Urinary bladder (tissue), 4 donors: ENCODE measurements around the gene SH2D4B. TPM values are rescaled to one million over a fixed set of nuclear protein-coding genes. Genes with fewer than 3 reads are reported as not detected.

ENCODE experiments used
- DNase-seq: peaks from one replicate; pipeline ENCODE4 v3.0.0-alpha.2; 2015; ENCODE audit errors: extremely low spot score
- H3K27ac ChIP-seq: one replicate; pipeline ENCODE4 v1.5.1; 2013; ENCODE audit warnings: low read depth, mild to moderate bottlenecking, moderate library complexity
- H3K36me3 ChIP-seq: one replicate; pipeline ENCODE4 v1.6.1; 2013; ENCODE audit warnings: mild to moderate bottlenecking, moderate library complexity; ENCODE audit not compliant: insufficient read depth
- H3K4me1 ChIP-seq: one replicate; pipeline ENCODE4 v1.6.1; 2013; ENCODE audit warnings: mild to moderate bottlenecking, moderate library complexity; ENCODE audit not compliant: insufficient read depth
- H3K4me3 ChIP-seq: one replicate; pipeline ENCODE4 v1.5.1; 2013; ENCODE audit warnings: low read depth, low read length
- WGBS: extraction: QIAGEN DNeasy Blood & Tissue Kit; methylation state at CpG from one replicate; pipeline ENCODE4 v1.1.7; 2013; 5-methylcytosine and 5-hydroxymethylcytosine counted together
- polyA plus RNA-seq: library from polyadenylated mRNA; stranded (reverse); fragments of 200-250 nt; gene quantifications from one replicate; pipeline ENCODE4 v1.2.3, GENCODE V29; 2013
- total RNA-seq: library from RNA; depleted of rRNA; stranded (reverse); fragments of >200 nt; gene quantifications from one replicate; pipeline ENCODE4 v1.2.3, GENCODE V29; 2014
- donor health status: healthy with polysubstance abuse.
- donor health status: healthy.

Gene SH2D4B
- total and polyA plus RNA-seq, 2 donors: 0.16 TPM; not detected in 1

DNA sequence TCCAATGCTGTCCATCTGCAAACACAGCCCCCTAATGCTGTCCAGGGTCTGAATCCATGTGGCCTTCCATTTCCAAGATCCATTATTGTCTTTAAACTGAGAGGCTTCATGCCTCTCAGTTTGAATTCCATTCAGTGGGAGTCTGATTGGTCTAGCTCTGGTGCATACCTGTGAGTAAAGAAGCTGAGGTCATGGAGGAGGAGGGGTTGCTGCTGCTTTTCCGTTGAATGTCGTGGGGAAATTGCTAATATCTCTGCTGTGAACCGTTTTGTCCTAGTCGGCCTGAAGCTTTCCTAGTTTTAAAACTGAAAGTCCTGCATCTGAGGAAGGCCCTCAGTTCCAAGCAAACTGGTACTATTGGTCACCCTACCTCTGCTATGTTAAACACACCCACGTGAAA lies 17.7 kb downstream of the SH2D4B start:
- H3K27ac ChIP-seq: no peak overlapping the region
- no peaks in the 10 kb centered on the region for H3K36me3 ChIP-seq
- 70% methylated on average over 5 of the region's 5 CpGs for WGBS
- no peak overlapping the region for H3K4me3 ChIP-seq
- no peaks in the 10 kb centered on the region for H3K4me1 ChIP-seq
- no peak for DNase-seq

DNA sequence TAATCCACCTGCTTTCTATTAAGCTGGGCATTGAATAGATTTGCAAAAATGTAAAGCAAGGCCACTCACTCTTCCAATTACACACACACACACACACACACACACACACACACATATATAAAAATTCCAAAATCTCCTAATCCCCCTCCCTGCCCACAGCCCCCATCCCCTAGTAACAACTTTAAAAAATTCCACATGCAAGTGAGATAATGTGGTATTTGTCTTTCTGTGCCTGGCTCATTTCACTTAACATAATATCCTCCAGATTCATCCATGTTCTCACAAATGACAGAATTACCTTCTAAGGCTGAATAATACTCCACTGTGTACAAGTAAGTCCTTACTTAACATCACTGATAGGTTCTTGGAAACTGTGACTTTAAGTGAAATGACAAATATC lies 24.2 kb downstream of the SH2D4B start:
- Histone ChIP-seq H3K4me3 (no peak overlapping the region), H3K4me1 (no peaks in the 10 kb centered on the region), H3K27ac (no peak overlapping the region), H3K36me3 (no peaks in the 10 kb centered on the region)
- no peak for DNase-seq

DNA sequence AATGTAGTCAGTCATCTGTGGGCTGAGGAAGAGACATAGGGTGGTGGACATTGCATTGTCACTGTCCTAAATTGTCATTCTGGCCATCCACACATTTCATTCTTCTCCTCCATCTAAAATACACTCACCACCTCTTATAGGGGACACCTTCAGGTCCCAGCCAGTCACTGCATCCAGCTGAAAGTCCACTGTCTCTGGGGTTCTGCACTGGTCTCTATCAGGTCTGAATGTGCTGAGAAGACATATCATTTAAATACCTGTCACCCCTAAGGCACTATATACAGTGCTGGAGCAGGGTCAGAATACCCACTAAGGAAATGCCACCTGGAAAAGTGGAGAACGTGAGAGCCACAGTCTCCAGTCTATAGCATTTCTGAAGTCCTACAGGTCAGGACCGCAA lies 29.6 kb downstream of the SH2D4B start:
- Histone ChIP-seq H3K36me3 (no peaks in the 10 kb centered on the region), H3K27ac (no peak overlapping the region), H3K4me1 (no peaks in the 10 kb centered on the region), H3K4me3 (no peak overlapping the region)
- 84% methylated on average over 2 of the region's 2 CpGs for WGBS
- no peak for DNase-seq

DNA sequence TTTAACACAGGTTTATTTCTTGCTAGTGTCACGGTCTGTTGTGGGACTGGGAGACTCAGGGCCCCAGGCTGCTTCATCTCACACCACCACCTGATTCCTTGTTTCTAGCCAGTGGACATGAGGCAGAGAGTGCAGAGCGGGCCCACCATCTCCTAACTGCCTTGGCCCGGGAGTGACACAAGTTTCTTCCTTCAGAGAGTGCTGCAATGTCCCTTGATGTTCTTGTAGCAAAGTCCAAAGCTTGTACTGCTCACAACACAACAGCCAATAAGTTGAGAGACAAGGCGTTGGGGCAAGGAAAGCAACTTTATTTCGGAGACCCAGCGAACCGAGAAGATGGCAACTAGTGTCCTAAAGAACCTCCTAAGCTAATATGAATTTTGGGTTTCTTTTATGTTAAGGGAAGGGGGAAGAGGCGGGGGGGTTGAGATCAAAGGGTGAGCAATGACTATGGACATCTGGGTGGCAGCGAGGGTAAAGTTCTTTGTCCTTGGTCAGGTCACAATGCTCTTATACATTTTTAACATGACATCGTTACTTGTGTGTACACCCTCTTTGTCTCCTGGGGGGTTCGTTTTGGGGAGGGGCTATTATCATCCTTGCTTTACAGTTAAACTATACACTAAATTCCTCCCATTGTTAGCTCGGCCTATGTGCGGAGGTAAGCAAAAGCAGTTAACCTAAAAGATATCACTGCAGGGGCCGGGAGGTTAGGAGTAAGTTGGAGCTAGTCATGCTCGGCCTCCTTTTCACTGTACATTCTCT lies 31.6 kb downstream of the SH2D4B start:
- H3K27ac ChIP-seq: no peak overlapping the region
- H3K36me3 ChIP-seq: no peaks in the 10 kb centered on the region
- DNase-seq: no peak
- H3K4me1 ChIP-seq: no peaks in the 10 kb centered on the region
- no peak overlapping the region for H3K4me3 ChIP-seq
- 88% methylated on average over 15 of the region's 15 CpGs for WGBS

DNA sequence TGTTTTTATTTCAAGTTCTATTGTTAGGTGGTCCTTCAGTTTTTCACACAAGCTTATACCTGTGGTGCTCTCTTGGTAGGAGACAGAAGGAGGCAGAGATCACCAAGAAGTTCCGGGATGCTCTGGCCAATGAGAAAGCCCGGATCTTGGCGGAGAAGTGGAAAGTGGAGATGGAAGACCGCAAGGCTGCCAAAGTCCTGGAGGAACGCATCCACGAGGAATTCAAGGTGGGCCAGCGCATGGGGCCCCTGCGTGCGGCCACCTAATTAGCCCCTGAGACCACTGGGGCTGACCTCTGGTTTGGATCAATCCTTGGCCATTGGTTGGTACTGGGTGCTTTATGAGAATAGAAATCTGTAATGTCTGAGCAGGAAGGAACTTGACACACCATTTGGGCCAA lies 33.6 kb downstream of the SH2D4B start:
- 94% methylated on average over 9 of the region's 9 CpGs for WGBS
- Histone ChIP-seq H3K4me3 (no peak overlapping the region), H3K36me3 (no peaks in the 10 kb centered on the region), H3K4me1 (no peaks in the 10 kb centered on the region), H3K27ac (no peak overlapping the region)
- no peak for DNase-seq

DNA sequence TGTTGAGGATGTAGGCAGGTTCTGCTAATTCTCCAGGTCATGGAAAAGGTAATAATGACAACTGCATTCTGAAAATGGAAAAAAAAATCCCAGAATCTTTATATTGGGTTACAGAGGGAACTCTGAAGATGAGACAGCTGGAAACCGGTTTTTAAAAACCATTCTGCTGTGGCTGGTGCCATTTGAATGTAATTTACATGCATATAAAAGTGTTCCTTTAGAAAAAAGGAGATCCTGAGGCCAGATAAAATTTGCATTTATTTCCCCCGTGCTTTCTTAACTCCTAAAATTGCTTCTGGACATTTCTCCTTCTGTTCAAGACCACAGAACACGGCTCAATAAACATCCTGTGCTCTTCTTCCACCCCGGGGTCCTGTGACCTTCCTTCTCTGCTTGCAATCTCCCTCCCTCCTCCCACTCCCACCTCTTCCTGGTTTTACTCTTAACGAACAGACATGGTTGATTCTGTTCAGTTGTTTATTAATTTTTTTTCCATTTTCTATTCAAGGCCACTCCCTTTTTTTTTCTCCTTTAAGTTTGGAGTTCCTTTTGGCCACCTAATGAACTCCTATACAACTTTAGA lies 41.6 kb downstream of the SH2D4B start:
- DNase-seq: peak; percentile 23
- H3K4me1 ChIP-seq: no peaks in the 10 kb centered on the region
- H3K27ac ChIP-seq: no peak overlapping the region
- no peak overlapping the region for H3K4me3 ChIP-seq
- 37% methylated on average over 5 of the region's 5 CpGs for WGBS
- H3K36me3 ChIP-seq: no peaks in the 10 kb centered on the region

DNA sequence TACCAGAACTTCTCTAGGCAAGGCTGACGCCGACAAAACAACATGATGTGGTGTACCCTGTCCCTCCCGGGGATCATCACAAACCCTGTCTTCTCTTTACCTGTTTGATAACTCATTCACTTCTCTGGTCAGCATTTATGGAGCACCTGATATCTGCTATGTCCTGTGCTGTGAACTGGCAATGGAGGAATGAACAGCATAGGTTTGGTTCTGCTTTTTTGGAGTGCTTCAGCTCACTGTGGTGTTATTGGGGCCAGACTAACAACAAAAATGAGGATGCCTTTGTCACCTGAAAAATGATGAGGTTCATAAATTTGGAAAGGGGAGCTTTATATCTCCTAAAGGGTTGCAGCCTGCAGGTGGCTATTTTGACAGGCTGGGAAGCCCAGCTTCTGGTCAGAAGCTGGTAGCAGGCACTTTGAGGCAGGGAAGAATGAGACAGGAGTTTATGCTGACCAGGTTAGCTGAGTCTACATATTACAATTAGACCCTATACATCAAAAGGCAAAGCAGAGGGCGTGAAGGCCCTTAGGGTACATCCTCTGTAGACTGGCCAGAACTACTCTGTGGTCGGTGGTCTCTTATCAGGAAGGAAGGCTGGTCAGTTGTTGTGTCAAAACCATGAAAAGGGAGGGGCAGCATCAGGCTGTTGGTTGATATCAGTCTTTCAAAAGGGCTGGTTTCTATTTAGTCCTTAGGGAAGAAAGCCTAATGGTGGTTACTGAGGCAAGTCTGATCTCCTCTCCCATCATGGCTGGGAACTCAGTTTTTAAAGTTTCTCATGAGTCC lies 42.3 kb downstream of the SH2D4B start:
- no peaks in the 10 kb centered on the region for H3K4me1 ChIP-seq
- DNase-seq: no peak

DNA sequence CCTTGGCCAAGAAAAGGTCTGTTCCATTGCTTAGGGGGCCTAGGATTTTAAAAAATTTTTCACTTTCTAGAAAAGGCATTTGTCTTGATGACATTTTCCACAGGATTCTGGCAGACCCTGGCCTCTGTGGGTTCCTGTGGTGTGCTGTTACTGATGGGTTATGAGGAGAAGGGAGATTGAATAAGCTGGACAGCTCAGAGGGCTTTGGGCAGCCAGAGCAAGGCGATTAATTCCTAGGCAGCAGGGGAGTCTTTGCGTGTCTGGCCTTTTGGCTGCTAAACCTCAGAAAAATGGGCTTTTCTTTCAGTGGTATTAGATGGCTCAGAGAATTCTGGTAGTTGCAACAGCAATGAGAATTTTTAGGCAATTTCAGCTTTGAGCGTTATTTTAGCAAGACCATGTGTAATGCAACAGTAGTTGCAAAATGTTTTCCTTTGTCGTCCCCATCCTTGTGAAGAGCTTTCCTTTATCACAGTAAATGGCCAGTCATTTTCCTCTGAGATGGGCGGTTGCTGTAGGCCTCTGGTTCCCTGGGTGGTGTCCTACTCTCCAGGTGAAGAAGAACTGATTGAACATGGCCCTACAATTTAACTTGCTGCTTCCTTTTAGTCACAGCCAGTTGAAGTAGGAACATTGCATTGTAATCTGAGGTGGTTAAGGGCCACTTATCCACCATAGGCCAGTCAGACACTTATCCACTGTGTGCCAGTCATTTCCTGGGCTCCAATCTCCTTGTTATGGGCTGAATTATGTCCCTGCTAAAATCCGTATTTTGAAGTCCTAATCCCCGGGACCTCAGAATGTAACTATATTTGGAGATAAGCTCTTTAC lies 43.2 kb downstream of the SH2D4B start:
- no peak for DNase-seq
- Histone ChIP-seq H3K4me3 (no peak overlapping the region), H3K36me3 (no peaks in the 10 kb centered on the region), H3K4me1 (no peaks in the 10 kb centered on the region), H3K27ac (no peak overlapping the region)
- WGBS: 90% methylated on average over 7 of the region's 7 CpGs

More for the DNA sequence above, 42.3 kb downstream of the SH2D4B start:
- H3K4me3 ChIP-seq: no peak overlapping the region
- WGBS: 86% methylated on average over 5 of the region's 5 CpGs
- no peak overlapping the region for H3K27ac ChIP-seq
- H3K36me3 ChIP-seq: no peaks in the 10 kb centered on the region

DNA sequence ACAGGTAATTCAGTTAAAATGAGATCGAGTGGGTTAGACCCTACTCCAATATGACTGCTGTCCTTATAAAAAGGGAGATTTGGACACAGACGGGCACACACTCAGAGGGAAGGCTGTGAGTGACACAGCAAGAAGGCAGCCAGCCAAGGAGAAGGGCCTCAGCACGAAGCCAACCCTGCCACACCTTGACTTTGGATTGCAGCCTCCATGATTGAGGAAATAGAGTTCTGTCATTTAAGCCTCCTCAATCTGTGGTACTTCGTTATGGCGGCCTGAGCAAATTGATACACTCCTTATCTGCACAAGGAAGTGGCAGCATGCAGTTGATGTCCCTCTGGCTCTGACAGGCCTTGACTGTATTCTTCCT lies 43.8 kb downstream of the SH2D4B start:
- Histone ChIP-seq H3K36me3 (no peaks in the 10 kb centered on the region), H3K4me3 (no peak overlapping the region), H3K27ac (no peak overlapping the region), H3K4me1 (no peaks in the 10 kb centered on the region)
- DNase-seq: no peak
- WGBS: 69% methylated on average over 5 of the region's 5 CpGs

DNA sequence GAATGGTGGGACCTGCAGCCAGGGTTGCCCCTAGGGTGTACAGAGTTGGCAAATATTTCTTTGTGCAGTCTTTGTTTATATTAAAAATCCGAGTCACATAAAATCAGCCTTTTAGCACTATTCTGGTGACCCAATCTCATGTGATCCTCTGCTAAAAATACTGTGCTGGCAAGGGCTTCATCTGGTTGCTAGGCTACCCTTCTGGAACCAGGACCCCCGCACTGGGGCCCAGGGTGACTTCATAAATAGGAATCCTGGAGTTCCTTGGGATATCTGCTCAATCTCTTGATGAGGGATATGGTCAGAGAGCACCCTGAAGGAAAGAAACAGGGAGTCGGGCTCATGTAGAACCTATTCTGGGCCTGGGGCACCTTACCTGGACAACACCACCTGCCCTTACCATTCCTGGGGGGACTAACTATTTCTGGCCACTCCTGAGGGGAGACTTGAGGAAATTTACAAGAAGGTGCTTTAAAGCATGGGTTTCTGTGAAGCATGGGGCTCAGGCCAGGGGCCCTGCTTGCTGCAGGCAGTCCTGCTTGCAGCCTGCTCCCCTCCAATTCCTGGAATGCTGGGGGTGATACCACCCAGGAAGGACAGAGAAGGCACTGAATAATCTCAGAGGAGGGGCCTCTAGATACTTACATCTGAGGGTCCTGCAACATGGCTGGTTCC lies 44.7 kb downstream of the SH2D4B start:
- Histone ChIP-seq H3K36me3 (no peaks in the 10 kb centered on the region), H3K4me1 (no peaks in the 10 kb centered on the region), H3K4me3 (no peak overlapping the region), H3K27ac (no peak overlapping the region)
- DNase-seq: no peak
- 53% methylated on average over 3 of the region's 3 CpGs for WGBS

DNA sequence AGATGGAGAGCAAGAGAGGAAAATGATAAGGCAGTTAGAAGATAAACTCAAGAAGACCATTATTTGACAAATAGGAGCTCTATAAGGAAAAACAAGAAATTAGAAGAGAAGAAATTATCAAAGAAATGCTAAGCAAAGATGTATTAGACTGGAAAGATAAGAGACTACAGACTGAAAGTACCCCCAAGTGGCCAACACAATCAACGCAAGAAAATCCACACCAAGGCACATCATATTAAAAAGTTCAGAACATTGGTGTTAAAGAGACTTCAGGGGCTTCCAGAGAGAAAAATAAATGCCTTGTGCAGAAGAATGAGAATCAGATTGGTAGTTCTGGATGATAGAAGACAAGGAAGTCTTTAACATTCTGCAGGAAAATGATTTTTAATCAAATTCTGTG lies 46.0 kb downstream of the SH2D4B start:
- Histone ChIP-seq H3K4me1 (no peaks in the 10 kb centered on the region), H3K4me3 (no peak overlapping the region)
- 70% methylated on average over 1 of the region's 1 CpG for WGBS

DNA sequence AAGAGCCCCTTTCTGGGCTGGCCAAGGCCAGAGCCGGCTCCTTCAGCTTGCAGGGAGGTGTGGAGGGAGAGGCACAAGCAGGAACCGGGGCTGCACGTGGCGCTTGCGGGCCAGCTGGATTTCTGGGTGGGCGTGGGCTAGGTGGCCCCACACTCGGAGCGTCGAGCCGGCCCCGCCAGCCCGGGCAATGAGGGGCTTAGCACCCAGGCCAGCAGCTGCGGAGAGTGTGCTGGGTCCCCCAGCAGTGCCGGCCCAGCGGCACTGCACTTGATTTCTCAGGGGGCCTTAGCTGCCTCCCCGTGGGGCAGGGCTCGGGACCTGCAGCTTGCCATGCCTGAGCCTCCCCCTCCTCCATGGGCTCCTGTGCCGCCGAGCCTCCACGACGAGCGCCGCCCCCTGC lies 48.1 kb downstream of the SH2D4B start:
- H3K27ac ChIP-seq: no peak overlapping the region
- H3K4me3 ChIP-seq: no peak overlapping the region
- WGBS: 92% methylated on average over 23 of the region's 23 CpGs
- no peaks in the 10 kb centered on the region for H3K4me1 ChIP-seq
- DNase-seq: no peak
- H3K36me3 ChIP-seq: no peaks in the 10 kb centered on the region

More for the DNA sequence above, 46.0 kb downstream of the SH2D4B start:
- Histone ChIP-seq H3K36me3 (no peaks in the 10 kb centered on the region), H3K27ac (no peak overlapping the region)
- DNase-seq: no peak

DNA sequence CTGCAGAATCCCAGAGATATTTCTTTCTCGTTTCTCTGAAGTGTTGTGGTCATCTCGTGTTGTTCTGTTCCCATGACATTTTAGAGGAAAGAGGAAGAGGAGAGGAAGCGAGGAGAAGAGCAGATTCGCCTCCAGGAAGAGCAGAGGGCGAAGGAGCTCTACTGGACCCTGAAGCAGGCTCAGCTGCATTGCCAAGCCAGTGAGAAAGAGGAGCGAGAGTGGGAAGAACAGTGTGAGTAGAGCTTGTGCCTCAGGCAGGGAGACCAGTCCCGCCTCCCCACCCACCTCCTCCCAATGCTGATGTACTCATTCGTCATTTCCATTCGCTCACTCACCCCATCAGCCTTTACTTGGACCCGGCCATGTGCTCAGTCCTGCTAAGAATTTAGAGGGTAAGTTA lies 50.8 kb downstream of the SH2D4B start:
- DNase-seq: no peak
- WGBS: 84% methylated on average over 10 of the region's 10 CpGs
- Histone ChIP-seq H3K36me3 (no peaks in the 10 kb centered on the region), H3K4me1 (no peaks in the 10 kb centered on the region), H3K4me3 (no peak overlapping the region), H3K27ac (no peak overlapping the region)
